Urinary bladder (tissue), 4 donors: Measurements from ENCODE around the gene DPM2. TPM values are rescaled to one million over a fixed set of nuclear protein-coding genes. Genes with fewer than 3 reads are reported as not detected.

ENCODE experiments used
- DNase-seq: peaks from one replicate; pipeline ENCODE4 v3.0.0-alpha.2; 2015; ENCODE audit errors: extremely low spot score
- H3K27ac ChIP-seq: one replicate; pipeline ENCODE4 v1.5.1; 2013; ENCODE audit warnings: low read depth, mild to moderate bottlenecking, moderate library complexity
- H3K36me3 ChIP-seq: one replicate; pipeline ENCODE4 v1.6.1; 2013; ENCODE audit warnings: mild to moderate bottlenecking, moderate library complexity; ENCODE audit not compliant: insufficient read depth
- H3K4me1 ChIP-seq: one replicate; pipeline ENCODE4 v1.6.1; 2013; ENCODE audit warnings: mild to moderate bottlenecking, moderate library complexity; ENCODE audit not compliant: insufficient read depth
- H3K4me3 ChIP-seq: one replicate; pipeline ENCODE4 v1.5.1; 2013; ENCODE audit warnings: low read depth, low read length
- WGBS: extraction: QIAGEN DNeasy Blood & Tissue Kit; methylation state at CpG from one replicate; pipeline ENCODE4 v1.1.7; 2013; 5-methylcytosine and 5-hydroxymethylcytosine counted together
- polyA plus RNA-seq: library from polyadenylated mRNA; stranded (reverse); fragments of 200-250 nt; gene quantifications from one replicate; pipeline ENCODE4 v1.2.3, GENCODE V29; 2013
- total RNA-seq: library from RNA; depleted of rRNA; stranded (reverse); fragments of >200 nt; gene quantifications from one replicate; pipeline ENCODE4 v1.2.3, GENCODE V29; 2014
- donor health status: healthy with polysubstance abuse.
- donor health status: healthy.

Gene DPM2
- total and polyA plus RNA-seq, 2 donors: 7.5 to 32.1 TPM

- no peak overlapping the region for H3K4me3 ChIP-seq
- H3K4me1 ChIP-seq: no peaks in the 10 kb centered on the region
- WGBS: 89% methylated on average over 6 of the region's 6 CpGs
- no peak overlapping the region for H3K27ac ChIP-seq
- H3K36me3 ChIP-seq: peaks cover 10% of the 10 kb centered on the region
- DNase-seq: no peak
These were observed 44.8 kb downstream of the DPM2 start for GRCh38 chr9:127892831-127893230.

- no peak overlapping the region for H3K27ac ChIP-seq
- WGBS: 93% methylated on average over 3 of the region's 3 CpGs
- H3K4me3 ChIP-seq: no peak overlapping the region
- DNase-seq: no peak
- H3K4me1 ChIP-seq: no peaks in the 10 kb centered on the region
- peaks cover 10% of the 10 kb centered on the region for H3K36me3 ChIP-seq
These were observed 47.6 kb downstream of the DPM2 start for GRCh38 chr9:127890053-127890452.

DNA sequence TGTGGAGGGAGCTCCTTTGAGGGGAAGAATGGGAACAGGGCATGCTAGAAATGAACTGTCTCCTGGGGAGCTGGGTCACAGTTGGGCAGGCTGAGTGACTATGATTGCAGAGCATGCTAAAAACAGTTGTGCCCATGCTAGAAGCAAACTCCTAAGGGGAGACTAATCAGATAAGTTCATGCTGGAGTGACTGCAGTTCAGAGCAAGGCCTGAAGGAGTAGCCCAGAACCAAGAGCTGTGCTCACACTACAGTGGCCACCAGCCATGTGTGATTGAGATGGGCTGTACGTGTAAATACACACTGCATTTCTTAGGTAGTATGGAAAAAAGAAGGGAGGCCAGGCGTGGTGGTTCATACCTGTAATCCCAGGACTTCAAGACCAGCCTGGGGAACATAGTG is 49.9 kb downstream of the DPM2 start:
- H3K27ac ChIP-seq: no peak overlapping the region
- no peaks in the 10 kb centered on the region for H3K36me3 ChIP-seq
- H3K4me3 ChIP-seq: no peak overlapping the region
- H3K4me1 ChIP-seq: no peaks in the 10 kb centered on the region
- 86% methylated on average over 2 of the region's 2 CpGs for WGBS
- no peak for DNase-seq

DNA sequence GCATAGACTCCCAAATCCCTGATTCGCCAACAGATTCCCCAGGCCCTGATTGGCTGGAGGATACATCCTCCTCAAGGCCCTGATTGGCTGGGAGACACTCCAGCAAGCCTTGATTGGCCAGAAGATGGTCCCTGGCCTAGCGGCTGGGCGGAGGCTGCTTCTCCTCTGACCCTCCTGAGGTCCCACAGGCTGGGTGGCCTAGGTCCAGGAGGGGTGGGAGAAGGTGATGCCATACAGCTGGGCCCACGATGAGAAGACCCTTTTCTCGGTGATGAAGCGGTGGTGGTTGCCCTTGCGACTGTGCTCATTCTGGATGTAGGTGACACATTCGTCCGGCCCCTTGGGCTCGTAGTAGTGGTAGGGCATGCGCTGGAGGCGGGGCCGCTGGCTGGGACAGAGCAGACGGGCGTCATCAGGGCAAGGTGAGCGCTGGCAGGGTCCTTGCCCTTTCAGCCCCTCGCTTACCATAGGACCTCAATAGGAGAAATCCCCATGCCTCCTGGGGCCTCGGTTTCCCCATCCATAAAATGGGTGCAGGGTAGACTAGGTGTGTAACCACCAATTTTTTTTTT is 51.2 kb downstream of the DPM2 start:
- Histone ChIP-seq H3K4me1 (no peaks in the 10 kb centered on the region), H3K4me3 (no peak overlapping the region), H3K36me3 (no peaks in the 10 kb centered on the region), H3K27ac (no peak overlapping the region)
- 94% methylated on average over 18 of the region's 18 CpGs for WGBS
- no peak for DNase-seq

- WGBS: 78% methylated on average over 13 of the region's 13 CpGs
- H3K4me3 ChIP-seq: no peak overlapping the region
- no peaks in the 10 kb centered on the region for H3K36me3 ChIP-seq
- H3K27ac ChIP-seq: no peak overlapping the region
- no peaks in the 10 kb centered on the region for H3K4me1 ChIP-seq
- no peak for DNase-seq
These were observed 52.0 kb downstream of the DPM2 start for GRCh38 chr9:127885508-127886281.

Other genes with a start within 250 kb of the DPM2 start
- gene CFAP157, start 230.9 kb downstream of the DPM2 start, total RNA-seq: not detected
- 0.23 TPM for gene CFAP157, start 230.9 kb downstream of the DPM2 start, polyA plus RNA-seq
- gene PTRH1, start 222.2 kb downstream of the DPM2 start, total RNA-seq: 5.7 TPM
- 29.8 TPM for gene PTRH1, start 222.2 kb downstream of the DPM2 start, polyA plus RNA-seq
- not detected for gene TTC16, start 221.8 kb downstream of the DPM2 start, total RNA-seq
- not detected for gene TTC16, start 221.8 kb downstream of the DPM2 start, polyA plus RNA-seq
- 3.8 TPM for gene TOR2A, start 202.6 kb downstream of the DPM2 start, total RNA-seq
- gene TOR2A, start 202.6 kb downstream of the DPM2 start, polyA plus RNA-seq: 16.5 TPM
- gene SH2D3C, start 159.2 kb downstream of the DPM2 start, total RNA-seq: 11.6 TPM
- gene SH2D3C, start 159.2 kb downstream of the DPM2 start, polyA plus RNA-seq: 16.6 TPM
- gene CDK9, start 151.8 kb downstream of the DPM2 start, total RNA-seq: 30.1 TPM
- 66.2 TPM for gene CDK9, start 151.8 kb downstream of the DPM2 start, polyA plus RNA-seq
- 18.6 TPM for gene FPGS, start 135.0 kb downstream of the DPM2 start, total RNA-seq
- 57.7 TPM for gene FPGS, start 135.0 kb downstream of the DPM2 start, polyA plus RNA-seq
- gene ENG, start 83.2 kb downstream of the DPM2 start, total RNA-seq: 16.4 TPM
- 196 TPM for gene ENG, start 83.2 kb downstream of the DPM2 start, polyA plus RNA-seq
- gene AK1, start 60.2 kb downstream of the DPM2 start, total RNA-seq: 27.3 TPM
- gene AK1, start 60.2 kb downstream of the DPM2 start, polyA plus RNA-seq: 57.2 TPM
- gene ST6GALNAC6, start 38.3 kb downstream of the DPM2 start, total RNA-seq: 17.7 TPM
- gene ST6GALNAC6, start 38.3 kb downstream of the DPM2 start, polyA plus RNA-seq: 105 TPM
- gene ST6GALNAC4, start 20.8 kb downstream of the DPM2 start, total RNA-seq: 6.8 TPM
- 35.1 TPM for gene ST6GALNAC4, start 20.8 kb downstream of the DPM2 start, polyA plus RNA-seq
- 0.48 TPM for gene PIP5KL1, start 7.1 kb downstream of the DPM2 start, total RNA-seq
- gene PIP5KL1, start 7.1 kb downstream of the DPM2 start, polyA plus RNA-seq: 1.4 TPM
- gene EEIG1, start 43.1 kb upstream of the DPM2 start, total RNA-seq: 30.4 TPM
- 67.1 TPM for gene EEIG1, start 43.1 kb upstream of the DPM2 start, polyA plus RNA-seq
- gene NAIF1, start 129.5 kb upstream of the DPM2 start, total RNA-seq: 6.9 TPM
- gene NAIF1, start 129.5 kb upstream of the DPM2 start, polyA plus RNA-seq: 8.2 TPM
- gene SLC25A25, start 130.4 kb upstream of the DPM2 start, total RNA-seq: 14.4 TPM
- gene SLC25A25, start 130.4 kb upstream of the DPM2 start, polyA plus RNA-seq: 23.1 TPM
- gene PTGES2, start 189.9 kb upstream of the DPM2 start, total RNA-seq: 21.1 TPM
- gene PTGES2, start 189.9 kb upstream of the DPM2 start, polyA plus RNA-seq: 59.6 TPM
- gene LCN2, start 211.6 kb upstream of the DPM2 start, total RNA-seq: 1.9 TPM
- 23.0 TPM for gene LCN2, start 211.6 kb upstream of the DPM2 start, polyA plus RNA-seq
- gene BBLN, start 222.4 kb upstream of the DPM2 start, total RNA-seq: 25.7 TPM
- 144 TPM for gene BBLN, start 222.4 kb upstream of the DPM2 start, polyA plus RNA-seq